Activated CD4-positive, alpha-beta T cell treated with anti-CD3 and anti-CD28 coated beads for 4 hours (primary cell): ENCODE measurements around the gene UBQLN4.
"Not testable (repeated sequence)": the region's sequence is repeated elsewhere in the genome, so short reads cannot be mapped to it uniquely, and the experiment has no call there.

Experiments
- DNase-seq, 2 donors: peaks; one replicate each; pipeline ENCODE4 v3.0.0-alpha.2; 2020

Gene UBQLN4

GRCh38 chr1:156056326-156056849 is 2.8 kb upstream of the UBQLN4 start:
- DNase-seq: no peak

DNA sequence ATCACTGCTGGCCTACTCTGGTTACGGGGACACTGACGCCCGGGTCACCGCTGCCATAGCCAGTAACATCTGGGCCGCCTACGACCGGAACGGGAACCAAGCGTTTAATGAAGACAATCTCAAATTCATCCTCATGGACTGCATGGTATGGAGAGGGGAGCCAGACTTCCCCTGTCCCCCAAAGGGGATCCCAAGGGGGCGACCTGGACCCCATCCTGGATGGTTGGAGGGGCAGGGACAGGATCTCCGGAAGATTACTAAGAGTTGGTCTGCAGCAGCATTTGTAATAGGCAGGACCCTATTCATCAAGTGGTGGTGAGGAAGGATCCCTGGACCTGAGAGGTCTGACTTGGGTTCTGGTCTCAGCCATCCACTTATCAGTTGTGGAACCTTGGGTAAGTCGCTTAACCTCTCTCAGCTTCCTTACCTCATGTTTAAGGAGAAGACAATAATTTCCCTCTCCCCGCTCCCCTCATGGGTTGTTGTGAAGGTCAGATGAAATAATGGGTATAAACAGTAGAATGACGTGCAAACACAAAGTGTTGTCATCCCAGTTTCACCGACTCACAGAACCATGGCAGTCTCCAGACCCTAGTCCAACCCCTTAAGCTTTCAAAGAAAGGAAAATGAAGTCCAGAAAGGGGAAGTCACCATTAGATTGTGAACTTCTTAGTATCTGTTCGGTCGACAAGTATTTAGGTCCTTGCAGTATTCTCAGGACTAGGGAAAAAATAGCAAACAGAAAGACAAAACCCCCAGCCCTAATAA is 1.9 kb upstream of the UBQLN4 start:
- no peak for DNase-seq

DNA sequence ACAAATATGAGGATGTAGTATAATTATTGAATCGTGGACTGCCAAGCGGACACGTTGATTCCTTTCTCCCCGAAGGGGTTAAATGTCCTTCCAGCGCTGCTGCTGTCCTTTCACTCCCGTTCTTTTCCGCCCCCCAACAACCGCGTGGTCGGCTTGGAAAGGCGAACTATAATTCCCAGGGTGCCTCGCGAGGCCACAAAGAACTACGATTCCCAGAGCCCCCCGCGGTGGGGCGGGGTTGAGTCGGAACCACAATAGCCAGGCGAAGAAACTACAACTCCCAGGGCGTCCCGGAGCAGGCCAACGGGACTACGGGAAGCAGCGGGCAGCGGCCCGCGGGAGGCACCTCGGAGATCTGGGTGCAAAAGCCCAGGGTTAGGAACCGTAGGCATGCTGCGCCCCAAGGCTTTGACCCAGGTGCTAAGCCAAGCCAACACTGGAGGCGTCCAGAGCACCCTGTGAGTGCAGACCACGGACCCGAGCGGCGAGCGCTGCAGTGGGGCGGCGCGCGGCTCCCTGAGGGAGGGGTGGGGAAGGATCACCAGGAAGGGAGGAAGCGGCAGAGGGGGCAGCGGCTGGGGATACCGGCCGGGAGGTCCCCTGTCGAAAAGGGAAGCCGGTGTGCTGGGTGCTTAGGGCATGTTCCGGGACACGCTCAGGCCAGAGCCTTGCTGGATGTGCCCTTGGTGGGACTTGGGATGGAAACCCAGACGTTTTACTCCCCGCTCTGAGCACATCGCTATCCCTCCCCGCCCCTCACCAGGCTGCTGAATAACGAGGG is 1.1 kb upstream of the UBQLN4 start, which contains the start of gene LAMTOR2:
TSS of gene LAMTOR2 (plus strand) at position 283 of the 781 bp plus-strand sequence. CDS start at position 391, 108 bp downstream.
- peak; percentile 94 to 98 for DNase-seq

DNA sequence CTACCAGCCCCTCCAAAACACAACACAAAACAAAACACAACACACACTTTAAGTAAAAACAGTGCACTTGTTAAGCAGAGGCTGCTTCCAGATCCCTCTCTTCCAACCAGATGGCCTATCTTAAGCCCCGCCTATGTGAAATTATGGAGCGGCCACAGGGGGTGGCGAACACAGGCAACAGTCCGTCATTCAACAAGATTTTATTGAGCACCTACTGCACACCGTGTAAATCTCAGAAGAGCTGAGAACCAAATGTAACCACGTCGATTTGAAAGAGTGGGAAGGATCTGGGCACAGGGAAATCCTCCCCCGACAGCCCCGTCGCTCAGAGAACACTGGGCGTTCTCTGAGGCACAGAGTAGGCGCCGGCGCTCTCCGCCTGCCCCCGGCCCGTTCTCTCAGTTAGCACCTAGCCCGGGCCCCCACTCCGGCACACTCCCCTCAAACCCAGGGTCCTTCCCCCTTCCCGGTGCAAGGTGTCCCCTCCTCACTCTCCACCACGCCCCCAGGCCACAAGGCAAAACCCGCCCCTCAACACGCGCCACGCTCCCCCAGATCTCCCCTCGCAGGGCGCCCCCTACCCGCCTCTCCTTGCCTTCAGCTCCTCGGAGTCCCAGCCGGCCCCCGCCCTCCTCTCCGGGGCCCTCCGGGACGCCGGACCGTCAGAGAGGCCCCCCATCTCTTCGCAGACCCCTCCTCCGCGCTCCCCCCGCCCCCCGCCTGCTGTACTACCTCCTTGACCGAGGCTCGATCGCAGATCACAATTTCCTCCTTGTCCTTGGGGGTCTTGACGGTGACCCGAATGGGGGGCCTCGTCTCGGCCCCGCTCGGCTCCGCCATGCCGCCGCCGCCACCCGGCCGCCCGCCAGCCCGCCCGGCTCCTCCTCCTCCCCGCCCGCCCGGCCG is 483 bp downstream of the UBQLN4 start:
- DNase-seq: peak; percentile 72 to 73

- DNase-seq: no peak
Measured at GRCh38 chr1:156051011-156051725, 2.4 kb downstream of the UBQLN4 start.

DNA sequence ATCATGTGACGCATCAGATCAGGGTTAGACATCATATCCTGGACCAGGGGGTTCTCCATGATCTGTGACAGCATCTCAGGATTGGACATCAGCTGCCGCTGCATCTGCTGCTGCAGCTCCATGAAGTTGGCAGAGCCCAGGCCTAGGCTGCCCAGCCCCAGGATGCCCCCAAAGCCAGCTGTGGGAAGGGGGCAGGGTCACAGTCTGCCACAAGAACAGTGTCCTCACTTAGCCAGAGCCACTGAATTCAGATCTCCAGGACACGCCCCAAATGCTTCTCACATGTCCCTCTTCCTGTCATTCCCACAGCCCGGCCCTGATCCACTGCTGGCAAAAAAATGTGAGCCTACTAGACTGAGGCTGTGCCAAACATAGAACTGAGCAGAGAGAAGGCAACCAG is 3.2 kb downstream of the UBQLN4 start:
- no peak for DNase-seq

DNA sequence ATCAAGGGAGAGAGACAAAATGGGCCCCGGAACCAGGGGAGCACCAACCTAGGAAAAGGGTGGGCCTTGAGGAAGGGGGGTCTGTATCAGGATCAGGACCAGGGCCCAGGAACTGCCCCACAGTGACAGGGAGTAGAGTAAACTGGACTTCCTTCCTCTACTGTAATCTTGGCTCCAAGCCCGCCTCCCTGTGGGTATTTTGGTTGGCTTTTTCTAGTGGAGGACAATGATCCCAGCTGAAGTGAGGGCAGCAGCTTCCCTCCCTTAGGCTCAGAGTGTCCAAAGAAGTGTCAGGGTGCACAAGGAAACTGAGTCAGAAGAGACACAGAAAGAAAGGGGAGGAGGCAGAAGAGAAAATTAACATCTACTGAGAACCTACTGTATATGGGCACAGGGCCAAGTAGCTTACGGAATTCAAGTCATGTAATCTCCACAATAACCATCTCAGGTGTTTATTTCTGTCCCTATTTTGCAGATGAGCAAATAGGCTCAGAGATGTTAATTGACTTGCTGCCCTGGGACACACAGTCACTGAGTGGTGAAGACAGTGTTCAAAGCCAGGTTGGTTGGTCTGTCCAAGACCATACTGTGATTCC is 4.8 kb downstream of the UBQLN4 start:
- no peak for DNase-seq

DNA sequence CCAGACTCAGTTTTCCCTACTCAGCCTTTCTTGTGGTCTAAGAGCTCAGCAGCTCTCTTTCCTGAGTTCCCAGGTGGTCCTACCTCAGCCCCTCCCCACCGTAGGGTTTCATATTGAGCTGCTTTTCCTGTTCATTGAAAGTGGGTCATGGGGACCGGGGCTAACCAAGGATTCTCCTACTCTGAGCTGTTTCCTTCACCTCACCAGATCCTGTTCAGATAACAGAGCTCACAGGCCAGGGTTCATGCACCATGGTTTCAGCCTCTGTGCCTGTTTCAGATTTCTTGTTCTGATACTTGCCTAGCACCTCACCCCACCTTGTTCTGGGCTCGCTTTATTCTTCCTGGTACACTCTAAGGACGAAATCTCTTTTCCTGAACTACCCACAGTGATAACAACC is 8.5 kb downstream of the UBQLN4 start:
- no peak for DNase-seq

DNA sequence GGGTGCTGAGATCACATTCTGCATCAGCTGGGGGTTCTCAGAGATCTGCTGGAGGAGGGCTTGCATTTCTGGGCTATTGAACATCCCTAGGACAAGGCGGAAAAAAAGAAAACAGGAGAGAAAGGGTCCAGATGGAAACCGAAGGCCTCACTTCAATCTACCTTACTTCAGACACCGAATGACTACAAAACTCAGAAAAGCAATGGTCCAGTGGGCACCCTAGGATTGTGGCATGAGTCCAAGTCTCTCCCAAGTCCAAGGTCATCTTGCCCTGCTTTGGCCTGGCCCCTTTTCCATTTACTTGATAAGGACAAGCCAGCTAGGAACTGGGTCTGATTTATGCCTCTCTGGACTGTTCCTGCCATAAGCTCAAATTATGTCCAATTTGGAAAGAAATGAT is 10.8 kb downstream of the UBQLN4 start:
- no peak for DNase-seq

GRCh38 chr1:156034991-156035390 is 18.6 kb downstream of the UBQLN4 start:
- DNase-seq: not testable (repeated sequence)

- DNase-seq: no peak
Measured at GRCh38 chr1:156033011-156033410, 20.6 kb downstream of the UBQLN4 start.

DNA sequence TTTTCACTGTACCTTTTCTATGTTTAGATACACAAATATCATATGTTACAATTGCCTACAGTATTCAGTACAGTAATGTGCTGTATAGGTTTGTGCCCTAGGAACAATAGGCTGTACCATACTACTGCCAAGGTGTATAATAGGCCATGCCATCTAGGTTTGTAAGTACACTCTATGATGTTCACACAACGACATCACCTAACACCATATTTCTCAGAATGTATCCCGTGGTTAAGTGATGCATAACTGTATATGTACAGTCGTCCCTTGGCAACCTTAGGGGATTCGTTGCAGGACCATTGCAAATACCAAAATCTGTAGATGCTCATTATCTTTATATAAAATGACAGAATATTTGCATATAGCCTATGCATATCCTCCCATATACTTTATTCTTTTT is 27.0 kb downstream of the UBQLN4 start:
- no peak for DNase-seq

- no peak for DNase-seq
Measured at GRCh38 chr1:156025876-156026275, 27.7 kb downstream of the UBQLN4 start.

- no peak for DNase-seq
Measured at GRCh38 chr1:156024801-156025200, 28.8 kb downstream of the UBQLN4 start.

DNA sequence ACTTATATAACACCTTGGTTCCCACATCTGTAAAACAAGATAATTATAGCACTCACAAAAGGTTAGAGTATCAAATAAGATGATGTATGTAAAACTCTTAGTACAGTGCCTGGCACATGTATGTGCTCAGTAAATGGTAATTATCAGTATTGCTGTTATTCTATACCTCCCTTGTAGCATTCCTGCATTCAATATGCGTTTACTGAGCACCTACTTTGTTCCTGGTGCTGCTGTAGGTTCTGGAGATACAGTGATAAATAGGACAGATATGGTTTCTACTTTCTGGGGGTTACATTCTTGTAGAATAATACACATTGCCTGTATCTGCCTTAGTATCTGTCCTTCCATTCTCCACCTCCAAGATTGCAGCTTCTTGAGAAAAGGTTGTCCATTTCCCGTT is 31.6 kb downstream of the UBQLN4 start:
- no peak for DNase-seq

- DNase-seq: no peak
Measured at GRCh38 chr1:156021093-156021428, 32.5 kb downstream of the UBQLN4 start.

DNA sequence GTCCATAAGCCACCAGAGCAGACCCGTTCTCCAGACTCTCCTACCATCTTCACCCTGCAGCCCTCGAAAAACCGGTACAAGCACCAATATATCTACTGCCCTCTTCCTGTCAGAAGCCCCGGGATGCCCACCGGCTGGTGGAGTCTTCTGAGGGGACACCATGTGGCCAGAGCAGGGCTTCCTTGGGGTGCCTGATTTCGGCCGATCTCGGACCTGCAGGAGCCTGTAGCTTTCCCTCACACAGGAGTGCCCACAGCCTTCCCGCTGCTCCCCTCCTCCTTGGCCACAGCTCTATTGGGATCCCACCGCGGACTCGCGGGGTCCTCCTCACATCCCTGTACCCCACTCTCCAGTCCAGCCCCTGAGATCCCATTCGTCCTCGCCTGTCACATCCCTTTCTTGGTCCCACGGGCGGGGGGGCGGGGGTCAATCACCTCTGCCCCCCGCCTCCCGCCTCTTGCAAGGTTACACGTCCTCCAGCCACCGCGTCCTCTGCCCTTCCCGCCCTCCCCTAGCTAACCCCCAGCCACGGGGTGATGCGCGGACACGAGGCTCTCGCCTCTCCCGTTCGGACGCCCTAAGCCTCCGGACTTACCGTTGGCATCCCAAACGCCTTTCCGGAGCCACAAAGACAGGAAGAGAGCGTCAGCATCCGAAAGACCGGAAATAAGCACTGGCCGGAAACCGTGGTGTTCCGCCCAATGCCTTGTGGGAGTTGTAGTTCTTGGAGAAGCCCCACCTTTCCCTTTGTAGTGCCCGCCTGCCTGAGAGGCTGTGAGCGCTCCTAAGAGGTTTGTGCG is 33.1 kb downstream of the UBQLN4 start, which contains the start of gene SSR2:
TSS of gene SSR2 (minus strand) at position 659 of the 800 bp plus-strand sequence. CDS start 784 bp downstream, outside the sequence.
- DNase-seq: peak; percentile 81 to 82

DNA sequence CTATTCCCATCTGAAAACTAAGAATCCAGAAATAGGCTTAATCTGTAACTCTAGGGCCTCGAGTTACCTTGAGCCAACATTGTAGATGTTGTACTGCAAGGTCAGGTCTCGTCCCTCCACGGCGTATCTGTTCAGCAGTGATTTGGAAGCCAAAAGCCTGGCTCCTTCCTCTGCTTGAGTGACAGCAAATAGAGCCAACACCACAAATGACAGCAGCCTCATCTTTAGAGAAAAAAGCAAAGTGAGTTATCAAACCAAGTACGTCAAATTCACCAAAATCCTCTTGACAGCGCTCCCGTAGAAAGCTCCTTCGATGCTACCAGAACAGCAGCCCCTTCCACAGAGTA is 33.7 kb downstream of the UBQLN4 start:
- no peak for DNase-seq

DNA sequence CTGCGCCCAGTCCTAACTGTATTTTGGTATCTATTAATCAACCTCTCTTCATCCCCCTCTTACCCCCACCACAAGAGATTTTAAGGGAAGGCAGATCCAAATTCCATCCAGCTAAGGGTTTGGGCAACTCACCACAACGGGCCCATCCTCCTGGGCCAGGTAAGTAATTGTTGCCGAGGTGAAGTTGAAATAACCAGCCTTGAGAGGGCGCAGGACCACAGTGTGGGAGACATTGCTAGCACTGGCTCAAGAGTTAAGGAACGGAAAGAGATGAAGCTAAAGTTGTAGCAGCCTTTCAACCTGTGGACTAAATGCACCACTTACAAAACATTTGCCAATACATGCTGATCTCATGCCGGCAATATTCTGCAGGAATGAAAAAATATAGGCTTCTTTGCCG is 38.8 kb downstream of the UBQLN4 start:
- no peak for DNase-seq

DNA sequence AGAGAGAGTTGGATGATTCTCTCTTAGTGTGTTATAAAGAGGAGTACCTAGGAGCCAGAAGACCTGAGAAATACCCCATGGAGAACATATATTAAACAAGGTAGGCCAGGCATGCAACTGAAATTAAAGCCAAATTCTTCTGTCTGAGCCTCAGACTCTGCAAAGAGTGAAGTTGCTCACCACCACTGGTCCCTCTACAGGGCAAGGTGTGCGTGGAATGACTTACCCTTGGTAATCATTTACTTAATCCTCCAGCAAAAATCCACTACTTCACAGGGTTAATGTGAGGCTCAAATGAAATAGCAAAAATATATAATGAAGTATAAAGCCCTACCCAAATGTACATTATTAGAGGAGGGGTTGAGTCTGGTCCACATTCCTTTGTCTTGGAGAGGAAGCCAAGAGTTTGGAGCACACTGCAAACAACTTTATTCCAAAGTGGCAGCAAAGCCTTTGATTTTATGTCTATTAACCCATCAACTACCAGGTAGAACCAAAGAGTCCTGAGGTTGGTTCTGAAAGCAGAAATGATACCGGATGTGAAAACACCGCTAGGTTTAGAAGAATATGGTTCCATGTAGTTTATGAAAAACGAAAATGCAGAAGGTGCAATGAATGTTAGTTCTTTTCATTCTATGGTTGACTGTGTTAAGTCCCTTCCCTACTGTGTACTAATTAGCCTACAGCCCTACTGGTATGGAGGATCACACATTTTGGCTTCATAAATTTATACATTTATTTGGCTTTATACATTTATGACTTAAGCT is 41.4 kb downstream of the UBQLN4 start:
- no peak for DNase-seq
